Upper lobe of left lung (tissue), 4 donors: ENCODE results near the gene MARK3.

Experiments used
- POLR2A ChIP-seq, 4 donors: fragments of 450-650 bp; IDR thresholded peaks; one replicate each; pipeline ENCODE4 v1.5.1; 2016 to 2017; ENCODE audit warnings: antibody characterized with exemption in 4 of 4, mild to moderate bottlenecking in 2 of 4
- POLR2AphosphoS5 ChIP-seq, 2 donors: sonication (generic); formaldehyde crosslinking; IDR thresholded peaks; one replicate each; pipeline ENCODE4 v1.5.1; 2017; ENCODE audit warnings: antibody characterized with exemption in 2 of 2
- TF ChIP-seq, protein P1 (sequence below), 6 experiments: fragments of 450-650 bp in 4 of 6; fragments of 200-600 bp in 2 of 6; sonication (generic) in 2 of 6; IDR thresholded peaks; one replicate each; pipeline ENCODE4 v1.5.1; 2016 to 2019; ENCODE audit warnings: antibody characterized with exemption in 6 of 6

DNA sequence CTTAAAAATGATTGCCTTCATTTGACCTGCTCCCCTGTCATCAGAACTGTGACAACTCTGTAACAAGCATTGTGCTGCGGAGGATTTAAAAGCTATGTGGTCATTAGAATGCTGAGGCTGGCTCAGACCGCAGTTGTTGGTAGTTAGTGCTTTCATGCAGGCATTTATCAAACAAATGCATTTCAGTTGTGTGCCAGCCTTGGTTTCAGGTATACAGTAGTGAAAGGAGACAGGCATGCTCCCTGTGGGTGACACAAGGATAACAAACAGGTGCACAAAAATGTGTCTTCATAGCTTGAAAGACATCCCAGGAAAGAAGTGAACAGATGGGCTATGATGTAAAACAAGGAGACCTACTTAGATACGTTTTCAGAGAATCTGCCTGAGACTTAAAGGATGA lies 60.6 kb downstream of the MARK3 start:
- TF ChIP-seq, protein P1, sequence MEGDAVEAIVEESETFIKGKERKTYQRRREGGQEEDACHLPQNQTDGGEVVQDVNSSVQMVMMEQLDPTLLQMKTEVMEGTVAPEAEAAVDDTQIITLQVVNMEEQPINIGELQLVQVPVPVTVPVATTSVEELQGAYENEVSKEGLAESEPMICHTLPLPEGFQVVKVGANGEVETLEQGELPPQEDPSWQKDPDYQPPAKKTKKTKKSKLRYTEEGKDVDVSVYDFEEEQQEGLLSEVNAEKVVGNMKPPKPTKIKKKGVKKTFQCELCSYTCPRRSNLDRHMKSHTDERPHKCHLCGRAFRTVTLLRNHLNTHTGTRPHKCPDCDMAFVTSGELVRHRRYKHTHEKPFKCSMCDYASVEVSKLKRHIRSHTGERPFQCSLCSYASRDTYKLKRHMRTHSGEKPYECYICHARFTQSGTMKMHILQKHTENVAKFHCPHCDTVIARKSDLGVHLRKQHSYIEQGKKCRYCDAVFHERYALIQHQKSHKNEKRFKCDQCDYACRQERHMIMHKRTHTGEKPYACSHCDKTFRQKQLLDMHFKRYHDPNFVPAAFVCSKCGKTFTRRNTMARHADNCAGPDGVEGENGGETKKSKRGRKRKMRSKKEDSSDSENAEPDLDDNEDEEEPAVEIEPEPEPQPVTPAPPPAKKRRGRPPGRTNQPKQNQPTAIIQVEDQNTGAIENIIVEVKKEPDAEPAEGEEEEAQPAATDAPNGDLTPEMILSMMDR (IDR thresholded peaks at IDR 0.05) = no peak
- TF ChIP-seq POLR2A (IDR thresholded peaks at IDR 0.05) (no peak), POLR2AphosphoS5 (IDR thresholded peaks at IDR 0.05) (no peak)
